ENCODE results near the gene BEST3. TPM values are rescaled to one million over a fixed set of nuclear protein-coding genes. Genes with fewer than 3 reads are reported as not detected.
A peak's percentile ranks its signal among the peaks of the same experiment; 100 is the strongest.

BEST3 gene
- total and polyA plus RNA-seq, 2 experiments from 2014 or later, result not detected

DNA sequence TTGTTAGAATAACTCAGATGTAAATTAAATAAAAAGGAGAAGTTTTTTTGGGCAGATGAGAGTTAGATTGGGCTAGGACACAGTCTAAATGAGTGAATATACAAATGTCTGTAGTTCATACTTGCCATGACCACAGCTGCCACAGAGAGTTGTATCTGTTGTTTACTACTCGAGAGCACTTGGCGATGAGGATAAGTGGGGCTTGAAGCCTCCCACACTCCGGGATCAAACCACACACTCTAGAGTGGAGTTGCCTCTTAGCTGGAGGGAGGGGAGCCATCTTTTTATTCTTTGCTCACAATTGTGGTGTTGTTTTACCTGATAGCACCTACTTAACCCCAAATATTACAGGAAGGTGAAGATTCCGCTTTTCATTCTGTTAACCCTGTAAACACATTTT lies 27.5 kb downstream of the BEST3 start:
- H3K9me2 ChIP-seq (ENCODE audit: insufficient read depth), result no peaks in the 10 kb centered on the region
- Mint-ChIP-seq H3K4me1 (peaks cover 7% of the 10 kb centered on the region), H3K9me3 (no peaks in the 10 kb centered on the region), H3K36me3 (ENCODE audit: low read depth) (no peaks in the 10 kb centered on the region), H3K27ac (no peak overlapping the region), H3K4me3 (no peak overlapping the region), H3K27me3 (ENCODE audit: insufficient read depth, low read depth, poor library complexity) (no peaks in the 10 kb centered on the region)
- no peaks in the 10 kb centered on the region for H3K36me3 ChIP-seq (ENCODE audit: insufficient read depth)
- H3F3A ChIP-seq (replicated peaks; ENCODE audit: low read depth), result no peaks in the 10 kb centered on the region
- H4K20me1 ChIP-seq (replicated peaks; ENCODE audit: insufficient read depth), result no peaks in the 10 kb centered on the region
- no peak for DNase-seq (ENCODE audit: low spot score)
- H3K4me1 ChIP-seq (ENCODE audit: insufficient read depth), result no peaks in the 10 kb centered on the region
- no peak for TF ChIP-seq POLR2AphosphoS5 (IDR thresholded peaks at IDR 0.05; ENCODE audit: low read depth)
- no peak for TF ChIP-seq JUNB (IDR thresholded peaks at IDR 0.05; ENCODE audit: unreplicated experiment)
- TF ChIP-seq STAT1 (IDR thresholded peaks at IDR 0.05; ENCODE audit: unreplicated experiment), result no peak
- TF ChIP-seq ZNF114 (CRISPR knock-in tag; IDR thresholded peaks at IDR 0.05), result no peak
- no peak for TF ChIP-seq NANOG (IDR thresholded peaks at IDR 0.05; ENCODE audit: borderline replicate concordance)
- TF ChIP-seq EZH2 (IDR thresholded peaks at IDR 0.05; ENCODE audit: low read depth, unreplicated experiment), result no peak
- no peaks in the 10 kb centered on the region for H3K27me3 ChIP-seq (ENCODE audit: insufficient read depth)
- no peak overlapping the region for H3K4me3 ChIP-seq
- no peaks in the 10 kb centered on the region for H3K79me2 ChIP-seq (replicated peaks; ENCODE audit: insufficient read depth)
- ATAC-seq, result no peak
- no peak overlapping the region for H3K27ac ChIP-seq (ENCODE audit: low read depth)
- peak overlapping the region; percentile 48; the same call in 1 of the 2 replicates for H2AFZ ChIP-seq
- no peak overlapping the region for H3K4me2 ChIP-seq

GRCh38 chr12:69666798-69667197 lies 32.3 kb downstream of the BEST3 start:
- Histone ChIP-seq H3K79me2 (replicated peaks; ENCODE audit: insufficient read depth) (no peaks in the 10 kb centered on the region), H3K27me3 (ENCODE audit: insufficient read depth) (no peaks in the 10 kb centered on the region), H2AFZ (peak overlapping the region; percentile 56; the same call in 1 of the 2 replicates), H3K4me3 (no peak overlapping the region), H3K27ac (ENCODE audit: low read depth) (no peak overlapping the region), H3K4me1 (ENCODE audit: insufficient read depth) (no peaks in the 10 kb centered on the region), H3K4me2 (no peak overlapping the region), H3K36me3 (ENCODE audit: insufficient read depth) (no peaks in the 10 kb centered on the region), H4K20me1 (replicated peaks; ENCODE audit: insufficient read depth) (no peaks in the 10 kb centered on the region), H3F3A (replicated peaks; ENCODE audit: low read depth) (no peaks in the 10 kb centered on the region), H3K9me2 (ENCODE audit: insufficient read depth) (no peaks in the 10 kb centered on the region)
- Mint-ChIP-seq H3K36me3 (ENCODE audit: low read depth) (no peaks in the 10 kb centered on the region), H3K9me3 (no peaks in the 10 kb centered on the region), H3K27me3 (ENCODE audit: insufficient read depth, low read depth, poor library complexity) (no peaks in the 10 kb centered on the region), H3K4me1 (peaks cover 2% of the 10 kb centered on the region; the same call in 1 of the 3 replicates), H3K27ac (no peak overlapping the region), H3K4me3 (no peak overlapping the region)
- DNase-seq (ENCODE audit: low spot score) (no peak), ATAC-seq (no peak)
- no peak for TF ChIP-seq JUNB (IDR thresholded peaks at IDR 0.05; ENCODE audit: unreplicated experiment)
- TF ChIP-seq ZNF331 (CRISPR knock-in tag; IDR thresholded peaks at IDR 0.05; ENCODE audit: low read depth), result no peak
- no peak for TF ChIP-seq POLR2AphosphoS5 (IDR thresholded peaks at IDR 0.05; ENCODE audit: low read depth)
- no peak for TF ChIP-seq NANOG (IDR thresholded peaks at IDR 0.05; ENCODE audit: borderline replicate concordance)
- no peak for TF ChIP-seq EZH2 (IDR thresholded peaks at IDR 0.05; ENCODE audit: low read depth, unreplicated experiment)
- TF ChIP-seq REST (IDR thresholded peaks at IDR 0.05; ENCODE audit: unreplicated experiment), result no peak
- no peak for TF ChIP-seq ZNF114 (CRISPR knock-in tag; IDR thresholded peaks at IDR 0.05)
- no peak for TF ChIP-seq ETS1 (IDR thresholded peaks at IDR 0.05)
- no peak for TF ChIP-seq ZNF462 (CRISPR knock-in tag; IDR thresholded peaks at IDR 0.05)
- no peak for TF ChIP-seq EZH2phosphoT487 (IDR thresholded peaks at IDR 0.05; ENCODE audit: unreplicated experiment)
- TF ChIP-seq CREB1 (CRISPR knock-in tag; IDR thresholded peaks at IDR 0.05; ENCODE audit: low read depth), result no peak

All from GM23338 (cell line).